LoVo (cell line): ENCODE results near the gene CAP2.
"Not testable (repeated sequence)": the region's sequence is repeated elsewhere in the genome, so short reads cannot be mapped to it uniquely, and the experiment has no call there.

Experiments used
- DNase-seq: peaks from one replicate; pipeline ENCODE4 v3.0.0-alpha.2; 2016; ENCODE audit warnings: low spot score

Gene CAP2

DNA sequence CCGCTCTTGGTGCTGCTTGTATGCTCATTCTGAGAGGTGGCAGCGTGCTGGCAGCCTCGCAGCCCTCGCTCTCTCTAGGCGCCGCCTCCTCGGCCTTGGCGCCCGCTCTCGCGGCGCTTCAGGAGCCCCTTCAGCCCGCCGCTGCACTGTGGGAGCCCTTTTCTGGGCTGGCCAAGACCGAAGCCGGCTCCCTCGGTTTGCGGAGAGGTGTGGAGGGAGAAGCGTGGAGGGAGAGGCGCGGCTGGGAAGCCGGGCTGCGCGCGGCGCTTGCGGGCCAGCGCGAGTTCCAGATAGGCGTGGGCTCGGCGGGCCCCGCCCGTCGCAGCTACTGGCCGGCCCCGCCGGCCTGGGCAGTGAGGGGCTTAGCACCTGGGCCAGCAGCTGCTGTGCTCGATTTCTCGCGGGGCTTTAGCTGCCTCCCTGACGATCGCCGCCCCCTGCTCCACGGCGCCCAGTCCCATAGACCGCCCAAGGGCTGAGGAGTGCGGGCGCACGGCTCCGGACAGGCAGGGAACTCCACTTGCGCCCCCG is 187.2 kb downstream of the CAP2 start:
- DNase-seq, result peak; percentile 33

DNA sequence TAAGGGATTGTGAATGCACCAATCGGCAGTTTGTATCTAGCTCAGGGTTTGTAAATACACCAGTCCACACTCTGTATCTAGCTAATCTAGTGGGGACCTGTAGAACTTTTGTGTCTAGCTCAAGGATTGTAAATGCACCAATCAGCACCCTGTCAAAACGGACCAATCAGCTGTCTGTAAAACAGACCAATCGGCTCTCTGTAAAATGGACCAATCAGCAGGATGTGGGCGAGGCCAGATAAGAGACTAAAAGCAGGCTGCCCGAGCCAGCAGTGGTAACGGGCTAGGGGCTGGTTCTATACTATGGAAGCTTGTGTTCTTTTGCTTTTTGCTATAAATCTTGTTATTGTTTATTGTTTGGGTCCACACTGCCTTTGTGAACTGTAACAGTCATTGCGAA is 187.9 kb downstream of the CAP2 start:
- not testable (repeated sequence) for DNase-seq

DNA sequence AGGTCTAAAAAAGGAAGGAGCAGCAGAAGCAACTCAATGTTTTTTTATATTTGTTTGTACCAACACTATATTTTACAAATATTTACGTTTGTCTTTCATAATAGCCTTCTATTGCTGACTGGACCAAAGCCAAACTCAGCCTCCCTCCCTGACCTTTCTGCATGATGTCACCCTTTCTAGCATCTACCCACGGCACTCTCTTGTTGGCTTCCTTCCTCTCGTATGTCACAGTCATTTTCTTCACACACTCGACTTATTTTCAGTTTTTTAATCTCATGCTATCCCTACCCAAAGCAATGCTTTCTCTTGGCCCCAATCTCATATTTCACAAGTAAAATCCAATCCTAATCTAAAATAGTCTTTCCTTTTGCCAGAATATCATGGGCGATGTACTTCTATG is 190.4 kb downstream of the CAP2 start:
- DNase-seq, result no peak

DNA sequence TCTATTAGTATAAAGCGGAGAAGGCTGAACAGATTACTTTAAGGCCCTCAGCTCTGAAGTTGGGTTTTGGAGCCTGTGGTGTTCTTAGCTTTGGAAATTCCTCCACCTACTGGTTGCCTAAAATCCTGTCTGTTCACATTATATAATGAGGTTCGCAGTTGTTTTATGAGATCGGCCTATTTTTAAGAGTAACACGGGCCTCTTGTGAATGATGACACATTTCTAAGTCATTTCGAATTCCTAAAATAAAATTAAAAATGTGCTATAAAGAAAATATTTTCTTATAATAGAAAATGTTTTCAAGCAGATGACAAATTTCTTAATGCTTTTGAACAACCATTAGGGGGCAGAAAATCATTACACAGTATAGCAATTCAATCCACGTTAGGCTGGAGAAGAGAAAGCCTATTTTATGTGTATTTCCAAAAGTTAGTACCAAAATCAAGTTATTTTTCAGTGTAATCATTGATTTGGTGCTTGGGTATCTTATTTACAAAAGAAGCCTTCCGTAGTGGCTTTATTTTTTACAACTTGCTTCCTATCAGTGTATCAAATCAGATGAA is 190.9 kb downstream of the CAP2 start:
- peak; percentile 66 for DNase-seq

DNA sequence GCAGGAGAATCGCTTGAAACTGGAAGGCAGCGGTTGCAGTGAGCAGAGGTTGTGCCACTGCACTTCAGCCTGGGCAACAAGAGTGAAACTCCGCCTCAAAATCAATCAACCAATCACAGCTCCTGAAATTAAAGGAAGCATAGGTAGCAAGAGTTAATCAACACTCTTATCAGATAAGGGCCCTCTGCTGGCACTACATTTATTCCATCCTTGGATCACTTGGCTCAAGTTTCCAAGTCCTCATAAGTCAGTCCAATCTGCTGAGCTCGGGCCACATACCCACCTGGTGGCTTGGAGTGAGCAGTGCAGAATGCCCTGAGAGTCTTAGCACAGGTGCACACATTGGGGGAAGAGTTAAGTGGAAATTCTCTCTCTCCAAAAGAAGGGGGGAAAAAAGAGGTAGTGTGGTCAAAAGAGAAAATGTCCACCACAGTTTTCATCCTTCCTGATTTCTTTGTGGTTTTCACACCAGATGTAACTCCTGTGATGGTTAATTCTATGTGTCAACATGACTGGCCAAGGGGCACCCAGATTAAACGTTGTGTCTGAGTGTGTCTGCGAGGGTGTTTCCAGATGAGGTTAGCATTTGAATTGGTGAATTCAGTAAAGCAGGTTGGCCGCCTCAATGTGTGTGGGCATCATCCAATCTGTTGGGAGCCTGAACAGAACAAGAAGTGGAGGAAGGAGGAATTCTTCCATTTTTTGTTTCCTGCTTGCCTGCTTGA is 192.5 kb downstream of the CAP2 start:
- DNase-seq, result peak; percentile 57

DNA sequence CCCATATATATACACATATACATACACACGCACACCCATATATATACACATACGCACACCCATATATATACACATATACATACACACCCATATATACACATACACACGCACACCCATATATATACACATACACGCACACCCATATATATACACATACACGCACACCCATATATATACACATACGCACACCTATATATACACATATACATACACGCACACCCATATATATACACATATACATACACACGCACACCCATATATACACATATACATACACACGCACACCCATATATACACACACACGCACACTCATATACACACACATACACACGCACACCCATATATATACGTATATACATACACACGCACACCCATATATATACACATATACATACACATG is 193.2 kb downstream of the CAP2 start:
- not testable (repeated sequence) for DNase-seq

DNA sequence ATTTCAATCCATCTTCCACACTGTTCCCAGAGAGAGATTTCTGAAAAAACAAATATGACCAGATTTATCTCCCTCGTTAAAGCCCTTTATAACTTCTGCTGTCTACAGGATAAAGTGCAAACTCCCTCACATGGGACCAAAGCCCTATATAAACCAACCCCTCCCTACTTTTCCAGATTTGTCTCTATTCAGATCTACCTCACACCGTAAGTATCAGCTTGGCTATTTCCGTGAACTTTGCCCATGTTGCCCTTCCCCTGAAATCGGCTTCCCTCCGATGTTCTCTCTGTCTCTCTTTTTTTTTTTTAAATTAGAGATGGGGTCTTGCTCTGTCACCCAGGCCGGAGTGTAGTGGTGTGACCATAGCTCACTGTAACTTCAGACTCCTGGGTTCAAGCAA is 194.6 kb downstream of the CAP2 start:
- no peak for DNase-seq

DNA sequence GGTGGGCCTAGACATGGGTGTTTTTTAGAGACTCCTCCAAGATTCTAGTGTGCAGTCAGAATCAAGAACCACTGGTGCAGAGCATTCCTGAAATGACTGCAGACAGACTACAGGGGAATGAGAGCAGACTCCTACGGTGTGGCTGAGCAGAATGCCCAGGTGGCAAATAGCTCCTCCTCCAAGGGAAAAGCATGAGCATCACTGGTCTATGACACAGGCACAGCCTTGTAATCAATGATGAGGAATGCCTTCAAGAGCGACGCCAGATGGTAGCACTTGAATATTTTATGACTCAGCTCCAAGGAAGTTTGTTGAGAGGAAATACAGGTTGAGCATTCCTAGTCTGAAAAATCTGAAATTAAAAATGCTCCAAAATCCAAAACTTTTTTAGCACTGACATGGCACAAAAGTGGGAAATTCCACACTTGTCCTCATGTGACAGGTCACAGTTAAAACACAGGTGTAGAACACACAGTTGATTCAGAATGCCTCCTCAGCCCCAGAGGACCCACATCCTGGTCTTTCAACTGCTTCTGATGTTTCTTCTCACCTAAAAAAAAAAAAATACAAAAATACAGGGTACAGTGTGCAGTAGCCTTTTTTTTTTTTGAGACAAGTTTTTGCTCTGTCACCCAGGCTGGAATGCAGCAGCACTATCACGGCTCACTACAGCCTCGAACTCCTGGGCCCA is 196.2 kb downstream of the CAP2 start:
- DNase-seq, result no peak

DNA sequence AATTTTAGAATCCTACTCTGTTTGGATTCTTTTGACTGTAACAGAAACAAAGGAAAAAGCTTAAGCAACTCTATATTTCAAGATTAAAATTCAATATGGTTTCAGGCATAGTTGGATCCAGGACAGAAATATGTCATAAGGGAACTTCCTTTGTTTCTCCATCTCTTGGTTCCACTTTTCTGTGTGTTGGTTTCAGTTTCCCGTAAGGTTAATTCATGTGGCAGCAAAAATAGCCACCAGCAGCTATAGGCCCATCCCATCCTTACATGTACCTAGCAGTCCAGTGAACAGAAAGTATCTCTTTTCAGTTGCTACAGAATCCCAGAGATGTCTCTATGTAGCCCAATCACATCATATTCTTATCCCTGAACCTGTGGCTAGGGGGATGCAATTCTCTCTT is 197.9 kb downstream of the CAP2 start:
- no peak for DNase-seq

DNA sequence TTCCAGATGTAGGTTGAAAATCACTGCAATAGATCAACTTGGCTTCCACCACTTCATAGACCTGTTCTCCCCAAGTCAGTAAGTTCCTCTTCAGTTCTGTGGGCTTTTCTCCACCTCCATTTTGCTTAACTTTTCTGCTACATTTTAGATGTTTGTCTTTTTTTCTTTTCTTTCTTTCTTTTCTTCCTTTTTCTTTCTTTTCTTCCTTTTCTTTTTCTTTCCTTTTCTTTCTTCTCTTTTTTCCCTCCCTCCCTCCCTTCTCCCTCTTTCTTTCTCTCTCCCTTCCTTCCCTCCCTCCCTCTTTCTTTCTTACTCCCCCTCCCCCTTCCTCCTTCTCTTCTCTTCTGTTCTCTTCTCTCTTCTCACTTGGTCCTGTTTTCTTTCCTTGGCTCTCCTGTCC is 199.9 kb downstream of the CAP2 start:
- DNase-seq, result no peak

DNA sequence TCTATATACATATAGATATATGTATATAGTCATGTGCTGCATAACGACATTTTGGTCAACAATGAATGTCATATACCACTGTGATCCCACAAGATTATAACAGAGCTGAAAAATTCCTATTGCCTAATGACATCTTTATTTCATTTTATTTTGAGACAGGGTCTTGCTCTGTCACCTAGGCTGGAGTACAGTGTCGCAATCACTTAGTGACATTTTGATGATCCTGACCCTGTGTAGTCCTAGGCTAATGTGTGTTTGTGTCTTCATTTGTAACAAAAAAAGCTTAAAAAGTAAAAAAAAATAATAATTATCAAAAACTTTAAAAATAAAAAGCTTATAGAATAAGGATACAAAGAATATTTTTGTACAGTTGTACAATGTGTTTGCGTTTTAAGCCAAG is 202.7 kb downstream of the CAP2 start:
- DNase-seq, result no peak

DNA sequence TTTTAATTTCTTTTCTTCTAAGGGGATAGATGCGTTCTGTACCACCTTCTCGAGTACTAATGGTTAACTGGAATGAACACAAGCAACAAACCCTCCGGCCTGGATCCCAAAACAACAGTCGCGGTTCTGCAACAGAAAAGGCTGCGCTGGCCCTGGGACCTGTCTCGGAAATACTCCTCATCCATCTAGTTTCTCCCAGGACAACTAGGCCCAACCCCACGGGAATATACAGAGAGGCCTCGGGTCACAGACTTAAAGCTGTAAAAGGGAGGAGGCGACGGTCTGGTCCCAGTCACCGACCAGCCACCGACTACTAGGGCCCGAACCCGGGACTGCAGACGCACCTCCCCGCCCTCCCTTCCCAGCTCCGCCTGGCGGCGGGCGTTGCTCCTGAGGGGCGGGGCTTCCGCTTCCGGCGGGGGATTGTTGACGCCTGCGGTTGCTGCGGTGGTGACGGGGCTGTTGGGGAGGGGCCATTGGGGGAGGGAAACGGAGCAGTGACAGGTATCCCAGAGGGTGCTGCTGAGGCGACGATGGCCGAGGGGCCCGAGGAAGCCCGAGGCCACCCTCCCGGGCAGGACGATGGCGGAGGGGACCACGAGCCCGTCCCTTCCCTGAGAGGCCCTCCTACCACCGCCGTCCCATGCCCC is 206.6 kb downstream of the CAP2 start, which contains the start of gene FAM8A1:
FAM8A1 (plus strand) TSS at position 426 of the 650 bp plus-strand sequence; CDS start at position 534, 108 bp downstream.
- peak; percentile 91 for DNase-seq

DNA sequence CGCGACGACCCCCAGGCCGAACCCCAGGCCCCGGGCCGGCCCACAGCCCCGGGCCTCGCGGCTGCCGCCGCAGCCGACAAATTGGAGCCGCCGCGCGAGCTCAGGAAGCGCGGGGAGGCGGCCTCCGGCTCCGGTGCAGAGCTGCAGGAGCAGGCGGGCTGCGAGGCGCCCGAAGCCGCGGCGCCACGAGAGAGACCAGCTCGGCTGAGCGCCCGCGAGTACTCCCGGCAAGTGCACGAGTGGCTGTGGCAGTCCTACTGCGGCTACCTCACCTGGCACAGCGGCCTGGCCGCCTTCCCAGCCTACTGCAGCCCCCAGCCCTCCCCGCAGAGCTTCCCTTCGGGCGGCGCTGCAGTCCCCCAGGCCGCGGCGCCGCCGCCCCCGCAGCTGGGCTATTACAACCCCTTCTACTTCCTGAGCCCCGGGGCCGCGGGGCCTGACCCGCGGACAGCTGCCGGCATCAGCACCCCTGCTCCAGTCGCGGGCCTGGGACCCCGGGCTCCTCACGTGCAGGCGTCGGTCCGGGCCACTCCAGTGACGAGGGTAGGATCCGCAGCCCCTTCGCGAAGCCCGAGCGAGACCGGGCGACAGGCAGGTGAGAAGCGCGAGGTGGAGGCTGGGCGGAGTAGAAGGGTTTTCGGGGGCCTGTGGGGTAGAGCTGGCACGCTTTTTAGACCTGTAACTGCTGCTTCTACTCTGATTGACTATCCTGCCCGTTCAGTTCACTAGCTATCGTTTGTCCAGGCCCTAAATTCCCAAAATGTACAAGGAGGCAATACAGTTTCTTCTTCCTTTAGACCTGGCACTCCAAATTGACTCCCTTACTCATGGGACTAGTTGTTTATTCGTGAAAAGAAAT is 207.4 kb downstream of the CAP2 start:
- no peak for DNase-seq

DNA sequence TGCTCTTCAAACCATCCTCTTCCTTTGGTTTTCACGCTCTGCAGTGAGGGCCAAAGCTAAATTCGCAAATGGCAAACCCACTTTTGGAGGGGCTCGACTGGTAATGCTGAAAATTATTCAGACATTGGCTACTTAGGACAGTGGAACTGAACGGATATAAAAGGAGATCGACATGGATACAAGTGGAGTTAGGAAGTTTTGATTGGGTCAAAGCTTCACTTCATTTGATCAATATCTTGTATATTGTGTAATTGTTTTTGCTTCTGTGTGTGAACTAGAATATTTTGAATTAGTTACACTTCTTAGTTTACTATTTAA is 207.9 kb downstream of the CAP2 start:
- no peak for DNase-seq

DNA sequence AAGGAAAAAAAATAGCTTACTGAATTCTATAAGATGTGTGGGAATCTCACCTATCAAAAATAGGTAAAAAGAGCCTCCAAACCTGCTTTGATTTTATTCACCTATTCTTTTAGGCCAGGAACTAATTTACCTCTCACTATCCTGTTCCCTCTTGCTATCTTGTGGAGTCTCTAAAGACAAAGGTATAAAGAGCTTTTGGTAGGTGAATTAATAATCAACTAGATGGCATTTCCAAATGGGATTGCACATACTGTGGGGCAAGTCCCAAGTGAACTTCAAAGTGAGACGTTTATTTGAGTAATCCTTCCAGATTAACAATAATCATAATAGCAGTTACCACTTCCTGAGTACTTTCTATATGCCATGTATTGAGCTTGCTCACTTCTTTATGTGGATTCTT is 209.5 kb downstream of the CAP2 start:
- DNase-seq, result no peak

DNA sequence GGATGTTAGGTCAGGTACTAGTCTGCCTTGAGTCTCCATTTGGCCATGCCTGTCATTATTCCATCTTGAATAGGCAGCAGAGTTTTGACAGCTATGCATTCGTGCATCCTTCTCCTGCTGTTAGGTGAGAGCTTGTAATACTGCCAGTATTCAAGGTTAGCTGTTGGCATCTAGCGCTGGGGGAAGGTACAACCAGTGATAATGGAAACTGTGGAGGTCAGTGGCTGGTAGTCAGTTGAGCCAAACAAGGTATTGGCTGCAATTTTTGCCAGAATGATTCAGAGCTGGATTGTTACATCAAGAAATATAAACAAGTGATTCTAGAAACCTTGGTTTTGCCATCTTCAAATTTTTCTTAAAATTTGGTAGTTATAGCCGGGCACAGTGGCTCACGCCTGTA is 213.2 kb downstream of the CAP2 start:
- no peak for DNase-seq
